Medulla oblongata (tissue), 1 donor: ENCODE measurements around the gene FAM221B.

Source experiments
- DNase-seq: peaks from one replicate; pipeline ENCODE4 v3.0.0-alpha.2; 2015; ENCODE audit errors: extremely low spot score

Gene FAM221B, protein sequence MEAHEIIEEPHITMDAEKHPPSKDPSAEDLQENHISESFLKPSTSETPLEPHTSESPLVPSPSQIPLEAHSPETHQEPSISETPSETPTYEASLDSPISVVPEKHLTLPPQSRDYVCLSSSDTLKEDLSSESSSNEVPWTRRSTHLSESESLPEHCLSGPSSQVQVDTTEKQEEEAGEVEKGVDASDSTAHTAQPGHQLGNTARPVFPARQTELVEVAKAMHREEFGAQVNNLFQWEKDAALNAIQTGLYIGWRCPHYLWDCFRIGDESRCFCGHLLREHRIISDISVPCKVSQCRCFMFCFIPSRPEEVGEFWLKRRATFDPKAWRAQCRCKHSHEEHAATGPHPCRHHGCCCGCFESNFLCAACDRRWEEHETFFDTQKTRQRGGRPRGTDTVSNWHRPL

GRCh38 chr9:35828716-35829083, at the start of gene FAM221B:
TSS of gene FAM221B (minus strand) at chr9:35828732. CDS start at chr9:35826161, 2,571 bp downstream.
- DNase-seq = peak; percentile 9

- DNase-seq = no peak
These were observed 44.0 kb upstream of the FAM221B start for GRCh38 chr9:35872505-35872904.

GRCh38 chr9:35871545-35871944, 43.0 kb upstream of the FAM221B start:
- no peak for DNase-seq

- no peak for DNase-seq
These were observed 41.9 kb upstream of the FAM221B start, which contains the start of gene OR13J1 for GRCh38 chr9:35870351-35870923. TSS of gene OR13J1 (minus strand) at chr9:35870401. CDS start at chr9:35870401, 0 bp downstream.

DNA sequence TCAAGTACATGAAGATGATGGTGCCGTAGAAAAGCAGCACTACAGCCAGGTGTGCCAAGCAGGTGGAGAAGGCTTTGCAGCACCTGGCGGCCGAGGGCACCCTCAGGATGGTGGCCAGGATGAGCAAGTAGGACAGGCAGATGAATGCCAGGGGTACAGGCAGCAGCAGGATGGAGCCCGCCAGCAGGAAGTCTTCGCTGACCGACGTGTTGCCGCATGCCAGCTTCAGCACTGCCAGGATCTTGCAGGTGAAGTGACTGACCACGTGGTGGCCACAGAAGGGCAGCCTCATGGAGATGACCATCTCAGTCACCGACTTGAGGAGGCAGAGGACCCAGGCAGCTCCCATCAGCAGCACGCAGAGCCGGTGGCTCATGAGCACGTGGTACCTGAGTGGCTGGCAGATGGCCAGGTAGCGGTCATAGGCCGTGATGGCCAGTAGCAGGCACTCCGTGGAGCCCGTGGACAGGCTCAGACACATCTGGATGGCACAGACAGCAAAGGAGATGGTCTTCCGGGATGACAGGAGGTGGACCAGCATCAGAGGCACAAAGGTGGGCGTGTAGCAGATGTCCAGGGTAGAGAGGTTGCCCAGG, 41.2 kb upstream of the FAM221B start:
- no peak for DNase-seq

DNA sequence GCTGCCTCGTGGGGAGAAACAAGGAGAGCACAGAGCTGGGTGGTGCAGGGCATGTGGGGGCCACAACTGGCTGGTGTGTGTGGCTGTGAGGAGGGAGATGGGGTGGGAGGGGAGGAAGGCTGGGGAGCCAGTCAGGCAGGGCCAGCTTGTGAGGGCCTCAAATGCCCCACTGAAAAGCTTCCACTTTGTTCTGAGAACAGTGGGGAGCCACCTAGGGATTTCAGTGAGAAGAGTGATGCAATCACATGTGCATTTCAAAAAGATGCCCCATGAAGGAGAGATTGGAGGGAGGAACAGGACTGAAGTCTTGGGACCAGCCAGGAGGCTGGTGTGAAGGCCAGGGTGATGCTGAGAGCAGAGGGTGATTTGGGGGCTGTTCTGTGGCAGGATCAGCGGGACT, 40.4 kb upstream of the FAM221B start:
- no peak for DNase-seq

- no peak for DNase-seq
These were observed 39.0 kb upstream of the FAM221B start for GRCh38 chr9:35867538-35867937.

GRCh38 chr9:35864695-35865255, 36.2 kb upstream of the FAM221B start:
- no peak for DNase-seq

- no peak for DNase-seq
These were observed 35.1 kb upstream of the FAM221B start for GRCh38 chr9:35863583-35863982.

DNA sequence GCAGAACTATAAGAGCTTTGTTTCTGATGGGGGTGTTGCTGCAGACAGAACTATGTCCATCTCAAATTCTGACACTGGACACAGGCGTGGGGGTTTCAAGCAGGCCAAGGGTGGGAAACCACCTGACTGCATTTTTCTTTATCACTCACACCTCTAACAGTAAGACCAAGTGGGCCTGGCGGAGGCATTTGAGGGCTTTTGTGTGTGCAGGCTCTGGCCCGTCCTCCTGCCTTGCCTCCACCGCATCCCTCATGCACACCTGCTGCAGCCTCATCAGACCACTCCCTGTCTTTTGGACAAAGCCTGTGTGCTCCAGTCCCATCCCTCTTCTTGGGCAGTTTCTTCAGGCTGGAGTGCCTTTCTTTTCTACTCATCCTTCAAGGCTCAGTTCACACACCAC, 33.8 kb upstream of the FAM221B start:
- no peak for DNase-seq

GRCh38 chr9:35861161-35861897, 32.8 kb upstream of the FAM221B start:
- DNase-seq = no peak

DNA sequence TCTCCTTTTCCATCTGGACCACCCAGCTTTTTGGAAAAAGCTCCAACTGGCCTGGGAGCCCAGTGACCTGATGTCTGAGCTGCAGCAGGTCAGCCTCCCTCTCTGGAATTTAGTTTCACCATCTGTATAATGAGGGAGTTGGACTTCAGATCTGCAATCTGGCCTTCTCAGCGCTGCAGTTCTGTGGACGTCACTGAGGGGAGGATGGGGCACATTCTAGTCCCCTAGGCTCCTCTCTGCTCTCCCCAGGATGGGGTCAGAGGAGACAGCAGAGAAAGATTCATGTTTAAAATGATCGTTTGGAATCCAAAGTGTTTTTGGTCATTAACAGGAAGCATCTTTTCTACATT, 31.4 kb upstream of the FAM221B start:
- DNase-seq = no peak

- DNase-seq = no peak
These were observed 30.9 kb upstream of the FAM221B start for GRCh38 chr9:35859310-35859989.

- no peak for DNase-seq
These were observed 29.9 kb upstream of the FAM221B start for GRCh38 chr9:35858458-35858857.

- DNase-seq = no peak
These were observed 28.4 kb upstream of the FAM221B start for GRCh38 chr9:35856882-35857281.

GRCh38 chr9:35856206-35856605, 27.7 kb upstream of the FAM221B start:
- DNase-seq = no peak

- DNase-seq = no peak
These were observed 25.7 kb upstream of the FAM221B start for GRCh38 chr9:35854091-35854762.

GRCh38 chr9:35852876-35853865, 24.6 kb upstream of the FAM221B start:
- DNase-seq = no peak

- no peak for DNase-seq
These were observed 23.8 kb upstream of the FAM221B start for GRCh38 chr9:35852267-35852815.
